H9 (cell line): ENCODE data around the gene NAA10. TPM values are rescaled to one million over a fixed set of nuclear protein-coding genes. Genes with fewer than 3 reads are reported as not detected.

Experiments
- DNase-seq: peaks from one replicate; pipeline ENCODE4 v3.0.0-alpha.2; 2017
- H2AFZ ChIP-seq: one replicate; pipeline ENCODE4 v1.6.1; 2013; ENCODE audit warnings: mild to moderate bottlenecking, low read length, control low read depth, moderate library complexity
- H2AK5ac ChIP-seq: 2 replicates; pipeline ENCODE4 v1.6.1; 2013; ENCODE audit warnings: low read length, control low read depth, mixed read lengths; ENCODE audit not compliant: insufficient read length
- H2BK120ac ChIP-seq: one replicate; pipeline ENCODE4 v1.6.1; 2013; ENCODE audit warnings: low read depth, mild to moderate bottlenecking, low read length, control low read depth, inconsistent platforms; ENCODE audit not compliant: poor library complexity, severe bottlenecking
- H2BK12ac ChIP-seq: 2 replicates; pipeline ENCODE4 v1.6.1; 2013; ENCODE audit warnings: low read length, control low read depth, mixed read lengths, low read depth; ENCODE audit not compliant: insufficient read length
- H2BK15ac ChIP-seq: 2 replicates; pipeline ENCODE4 v1.6.1; 2013; ENCODE audit warnings: low read depth, low read length, control low read depth
- H2BK20ac ChIP-seq: one replicate; pipeline ENCODE4 v1.6.1; 2013; ENCODE audit warnings: low read depth, mild to moderate bottlenecking, low read length, control low read depth, inconsistent platforms; ENCODE audit not compliant: poor library complexity, severe bottlenecking
- H2BK5ac ChIP-seq: 2 replicates; pipeline ENCODE4 v1.6.1; 2013; ENCODE audit warnings: low read length, control low read depth, mixed read lengths; ENCODE audit not compliant: insufficient read length
- H3K14ac ChIP-seq: 2 replicates; pipeline ENCODE4 v1.6.1; 2013; ENCODE audit warnings: low read length, control low read depth; ENCODE audit not compliant: insufficient read depth
- H3K18ac ChIP-seq: 2 replicates; pipeline ENCODE4 v1.6.1; 2013; ENCODE audit warnings: low read depth, mild to moderate bottlenecking, mixed read lengths, low read length, control low read depth; ENCODE audit not compliant: insufficient read length
- H3K23ac ChIP-seq: 2 replicates; pipeline ENCODE4 v1.6.1; 2013; ENCODE audit warnings: low read length, control low read depth, mixed read lengths, low read depth; ENCODE audit not compliant: insufficient read length
- H3K23me2 ChIP-seq: 2 replicates; pipeline ENCODE4 v1.6.1; 2013; ENCODE audit warnings: low read depth, mild to moderate bottlenecking, mixed read lengths, low read length, control low read depth; ENCODE audit not compliant: insufficient read length, poor library complexity, severe bottlenecking
- H3K27ac ChIP-seq: 2 replicates; pipeline ENCODE4 v1.5.1; 2013; ENCODE audit warnings: low read length, control low read depth, mixed read lengths, low read depth; ENCODE audit not compliant: insufficient read length
- H3K27me3 ChIP-seq: 2 replicates; pipeline ENCODE4 v1.6.1; 2013; ENCODE audit warnings: low read length, control low read depth, inconsistent platforms; ENCODE audit not compliant: insufficient read depth
- H3K4ac ChIP-seq: 2 replicates; pipeline ENCODE4 v1.6.1; 2013; ENCODE audit warnings: low read depth, mild to moderate bottlenecking, control low read depth, inconsistent platforms, low read length, moderate library complexity
- H3K4me1 ChIP-seq: 2 replicates; pipeline ENCODE4 v1.6.1; 2013; ENCODE audit warnings: low read length, control low read depth, inconsistent platforms; ENCODE audit not compliant: insufficient read depth
- H3K4me2 ChIP-seq: 2 replicates; pipeline ENCODE4 v1.6.1; 2013; ENCODE audit warnings: low read length, control low read depth, mixed read lengths; ENCODE audit not compliant: insufficient read length, insufficient read depth
- H3K56ac ChIP-seq: 2 replicates; pipeline ENCODE4 v1.6.1; 2013; ENCODE audit warnings: low read depth, mild to moderate bottlenecking, mixed read lengths, low read length, control low read depth; ENCODE audit not compliant: insufficient read length
- H3K79me1 ChIP-seq: 2 replicates; pipeline ENCODE4 v1.6.1; 2013; ENCODE audit warnings: low read depth, mild to moderate bottlenecking, moderate library complexity, low read length, control low read depth, inconsistent platforms; ENCODE audit not compliant: insufficient read depth, poor library complexity, severe bottlenecking
- H3K79me2 ChIP-seq: 2 replicates; pipeline ENCODE4 v1.6.1; 2013; ENCODE audit warnings: low read length, control low read depth, inconsistent platforms; ENCODE audit not compliant: insufficient read depth
- H3K9ac ChIP-seq: 2 replicates; pipeline ENCODE4 v1.6.1; 2013; ENCODE audit warnings: low read length, control low read depth, mixed read lengths; ENCODE audit not compliant: insufficient read length; ENCODE audit errors: extremely low read depth
- H3K9me3 ChIP-seq: one replicate; pipeline ENCODE4 v1.6.1; 2013; ENCODE audit warnings: low read depth, low read length, inconsistent platforms; ENCODE audit not compliant: control insufficient read depth
- H3T11ph ChIP-seq: one replicate; pipeline ENCODE4 v1.6.1; 2013; ENCODE audit warnings: mild to moderate bottlenecking, low read length, control low read depth, inconsistent platforms
- H4K20me1 ChIP-seq: one replicate; pipeline ENCODE4 v1.6.1; 2013; ENCODE audit not compliant: control insufficient read depth, insufficient read length, insufficient read depth
- H4K5ac ChIP-seq: 2 replicates; pipeline ENCODE4 v1.6.1; 2013; ENCODE audit warnings: low read depth, mild to moderate bottlenecking, mixed read lengths, low read length, control low read depth; ENCODE audit not compliant: insufficient read length
- H4K8ac ChIP-seq: replicated peaks from 2 replicates; pipeline ENCODE4 v1.6.1; 2013; ENCODE audit warnings: low read length, control low read depth, mixed read lengths, low read depth; ENCODE audit not compliant: insufficient read length
- H4K91ac ChIP-seq: 2 replicates; pipeline ENCODE4 v1.6.1; 2013; ENCODE audit warnings: low read depth, mild to moderate bottlenecking, moderate library complexity, mixed read lengths, low read length, control low read depth; ENCODE audit not compliant: insufficient read length
- H3K27ac Mint-ChIP-seq, 3 experiments: 2 replicates in 2 of 3; 3 replicates in 1 of 3; pipeline ENCODE4 v1.8.0; 2020 to 2021; ENCODE audit warnings: mixed read lengths in 3 of 3, mild to moderate bottlenecking in 1 of 3, moderate library complexity in 1 of 3
- H3K27me3 Mint-ChIP-seq: 2 replicates; pipeline ENCODE4 v1.8.0; 2021; ENCODE audit warnings: low read depth, mild to moderate bottlenecking, moderate library complexity, mixed read lengths
- H3K36me3 Mint-ChIP-seq, 3 experiments: 2 replicates in 2 of 3; 3 replicates in 1 of 3; pipeline ENCODE4 v1.8.0; 2020 to 2021; ENCODE audit warnings: low read depth in 3 of 3, mixed read lengths in 3 of 3; ENCODE audit not compliant: insufficient read depth in 1 of 3
- H3K4me1 Mint-ChIP-seq, 2 experiments: 2 replicates each; pipeline ENCODE4 v1.8.0; 2020; ENCODE audit warnings: mixed read lengths in 2 of 2
- H3K4me3 Mint-ChIP-seq, 2 experiments: 2 replicates in 1 of 2; 3 replicates in 1 of 2; pipeline ENCODE4 v1.8.0; 2020 to 2021; ENCODE audit warnings: mild to moderate bottlenecking in 2 of 2, mixed read lengths in 2 of 2, moderate library complexity in 1 of 2
- H3K9me3 Mint-ChIP-seq, 2 experiments: 2 replicates in 1 of 2; 3 replicates in 1 of 2; pipeline ENCODE4 v1.8.0; 2020; ENCODE audit warnings: mild to moderate bottlenecking in 2 of 2, mixed read lengths in 2 of 2, moderate library complexity in 1 of 2
- WGBS: extraction: QIAGEN DNeasy Blood & Tissue Kit; methylation state at CpG from one replicate; pipeline ENCODE4 v1.1.7; 2013; ENCODE audit warnings: missing lambda C conversion rate, low lambda C conversion rate, mixed read lengths; ENCODE audit not compliant: insufficient read length; ENCODE audit errors: extremely low coverage; 5-methylcytosine and 5-hydroxymethylcytosine counted together
- total RNA-seq: library from RNA; stranded (reverse); gene quantifications from 2 replicates; pipeline ENCODE4 v1.2.1, GENCODE V29; 2021
- TF ChIP-seq, protein P1 (sequence below): fragments of 200-600 bp; sonication (generic); conservative IDR thresholded peaks from 3 replicates; pipeline ENCODE4 v1.8.0; 2021; ENCODE audit warnings: antibody characterized with exemption, mild to moderate bottlenecking

NAA10 gene
- total RNA-seq, 1 experiment from 2014 or later: 101 TPM

DNA sequence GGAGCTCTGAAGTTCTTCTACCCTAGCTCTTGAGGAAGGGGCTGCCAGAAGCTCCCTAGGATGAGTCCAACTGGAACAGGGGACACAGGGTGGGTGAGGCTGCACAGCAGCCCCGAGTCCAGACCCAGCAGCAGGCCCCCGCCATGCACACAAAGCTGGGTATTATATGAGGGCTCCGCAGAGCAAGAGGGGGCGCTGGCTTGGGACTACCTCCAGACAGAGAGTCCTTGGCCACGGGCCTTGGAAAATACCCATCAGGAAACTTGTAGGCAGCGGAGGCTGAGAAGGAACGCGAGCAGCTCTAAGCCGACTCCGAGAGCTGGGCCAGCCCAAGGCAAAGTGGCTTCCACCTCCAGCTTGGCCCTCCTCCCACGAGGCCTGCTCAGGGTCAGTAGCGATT, 28.7 kb upstream of the NAA10 start:
- no peak overlapping the region for H3K9ac ChIP-seq
- H3K9me3 ChIP-seq: no peaks in the 10 kb centered on the region
- no peak overlapping the region for H3K4me3 Mint-ChIP-seq
- H3K56ac ChIP-seq: no peak overlapping the region
- H3K79me1 ChIP-seq: peaks cover 5% of the 10 kb centered on the region
- H3K14ac ChIP-seq: no peak overlapping the region
- H2AK5ac ChIP-seq: no peak overlapping the region
- peaks cover 39% of the 10 kb centered on the region; the same call in 1 of the 2 replicates for H3K79me2 ChIP-seq
- no peak overlapping the region for H4K5ac ChIP-seq
- no peak overlapping the region for H2BK5ac ChIP-seq
- peaks cover 4% of the 10 kb centered on the region; the same call in 1 of the 2 replicates for H3K4me1 ChIP-seq
- H4K91ac ChIP-seq: no peak overlapping the region
- no peaks in the 10 kb centered on the region for H3K27me3 ChIP-seq
- no peak overlapping the region for H3K4ac ChIP-seq
- peaks cover 0 to 3% of the 10 kb centered on the region in 2 experiments; a peak in 1 of 5 replicates for H3K9me3 Mint-ChIP-seq
- H3K27me3 Mint-ChIP-seq: peaks cover 1% of the 10 kb centered on the region; the same call in 1 of the 2 replicates
- no peak overlapping the region for H3K27ac ChIP-seq
- no peak overlapping the region for H3T11ph ChIP-seq
- no CpG with 5 or more reads among the region's 12 CpGs for WGBS
- H2AFZ ChIP-seq: no peak overlapping the region
- peaks cover 50 to 80% (median 71%) of the 10 kb centered on the region in 3 experiments for H3K36me3 Mint-ChIP-seq
- H3K23me2 ChIP-seq: no peaks in the 10 kb centered on the region
- DNase-seq: no peak
- no peak overlapping the region for H4K8ac ChIP-seq
- peaks cover 24 to 27% of the 10 kb centered on the region in 2 experiments for H3K4me1 Mint-ChIP-seq
- no peak overlapping the region for H2BK12ac ChIP-seq
- no peak overlapping the region for H3K18ac ChIP-seq
- no peak overlapping the region for H3K23ac ChIP-seq
- no peak overlapping the region for H3K27ac Mint-ChIP-seq
- TF ChIP-seq, protein P1, sequence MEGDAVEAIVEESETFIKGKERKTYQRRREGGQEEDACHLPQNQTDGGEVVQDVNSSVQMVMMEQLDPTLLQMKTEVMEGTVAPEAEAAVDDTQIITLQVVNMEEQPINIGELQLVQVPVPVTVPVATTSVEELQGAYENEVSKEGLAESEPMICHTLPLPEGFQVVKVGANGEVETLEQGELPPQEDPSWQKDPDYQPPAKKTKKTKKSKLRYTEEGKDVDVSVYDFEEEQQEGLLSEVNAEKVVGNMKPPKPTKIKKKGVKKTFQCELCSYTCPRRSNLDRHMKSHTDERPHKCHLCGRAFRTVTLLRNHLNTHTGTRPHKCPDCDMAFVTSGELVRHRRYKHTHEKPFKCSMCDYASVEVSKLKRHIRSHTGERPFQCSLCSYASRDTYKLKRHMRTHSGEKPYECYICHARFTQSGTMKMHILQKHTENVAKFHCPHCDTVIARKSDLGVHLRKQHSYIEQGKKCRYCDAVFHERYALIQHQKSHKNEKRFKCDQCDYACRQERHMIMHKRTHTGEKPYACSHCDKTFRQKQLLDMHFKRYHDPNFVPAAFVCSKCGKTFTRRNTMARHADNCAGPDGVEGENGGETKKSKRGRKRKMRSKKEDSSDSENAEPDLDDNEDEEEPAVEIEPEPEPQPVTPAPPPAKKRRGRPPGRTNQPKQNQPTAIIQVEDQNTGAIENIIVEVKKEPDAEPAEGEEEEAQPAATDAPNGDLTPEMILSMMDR: no peak
- no peak overlapping the region for H2BK15ac ChIP-seq
- H4K20me1 ChIP-seq: no peaks in the 10 kb centered on the region
- no peak overlapping the region for H2BK120ac ChIP-seq
- H3K4me2 ChIP-seq: no peak overlapping the region
- H2BK20ac ChIP-seq: no peak overlapping the region
